ENCODE results near the gene AQP12A.

DNA sequence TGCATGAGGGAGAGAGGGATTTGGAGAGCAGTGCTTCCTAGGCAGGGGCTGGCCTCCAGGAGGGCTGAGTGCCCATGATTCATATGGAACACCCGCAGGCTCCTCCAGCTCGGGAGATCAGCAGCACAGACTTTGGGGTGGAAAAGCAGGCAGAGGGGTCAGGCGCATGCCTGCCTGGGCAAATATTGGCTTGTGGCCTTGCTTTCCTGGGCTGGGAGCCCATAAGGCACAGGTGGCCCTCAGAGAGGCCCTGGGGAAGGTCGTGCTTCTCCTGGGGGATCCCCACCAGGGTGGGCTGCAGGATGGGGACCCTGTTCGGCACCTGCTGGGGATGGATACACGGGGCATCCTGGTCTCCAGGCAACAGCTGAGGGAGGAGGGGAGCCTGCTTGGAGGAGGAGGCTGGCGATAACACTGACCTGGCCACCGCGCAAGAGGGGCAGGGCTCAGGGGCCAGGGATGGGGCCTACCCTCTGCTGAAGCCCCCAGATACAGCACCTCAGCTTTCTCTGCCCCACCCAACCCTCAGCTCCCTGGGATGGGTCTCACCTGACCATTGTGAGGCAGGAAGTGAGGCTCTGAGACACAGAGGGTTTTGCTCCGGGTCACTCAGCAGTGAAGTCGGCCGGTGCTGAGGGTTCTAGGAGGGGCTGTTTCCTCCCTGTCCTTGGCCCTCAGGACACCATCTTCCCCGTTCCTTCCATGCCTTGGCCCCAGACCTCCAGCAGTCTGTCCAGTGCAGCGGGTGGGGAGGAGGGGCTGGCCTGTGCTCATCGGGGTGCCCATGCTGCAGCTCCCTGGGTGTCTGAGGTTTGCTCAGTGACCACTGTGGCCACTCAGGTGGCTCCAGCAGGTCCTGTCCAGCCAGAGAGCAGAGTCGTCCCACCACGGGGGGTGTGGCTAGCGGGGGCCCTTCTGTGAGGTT, 12.0 kb downstream of the AQP12A start:
- TF ChIP-seq POLR2A (IDR thresholded peaks at IDR 0.05) = no peak
- TF ChIP-seq, protein P1, sequence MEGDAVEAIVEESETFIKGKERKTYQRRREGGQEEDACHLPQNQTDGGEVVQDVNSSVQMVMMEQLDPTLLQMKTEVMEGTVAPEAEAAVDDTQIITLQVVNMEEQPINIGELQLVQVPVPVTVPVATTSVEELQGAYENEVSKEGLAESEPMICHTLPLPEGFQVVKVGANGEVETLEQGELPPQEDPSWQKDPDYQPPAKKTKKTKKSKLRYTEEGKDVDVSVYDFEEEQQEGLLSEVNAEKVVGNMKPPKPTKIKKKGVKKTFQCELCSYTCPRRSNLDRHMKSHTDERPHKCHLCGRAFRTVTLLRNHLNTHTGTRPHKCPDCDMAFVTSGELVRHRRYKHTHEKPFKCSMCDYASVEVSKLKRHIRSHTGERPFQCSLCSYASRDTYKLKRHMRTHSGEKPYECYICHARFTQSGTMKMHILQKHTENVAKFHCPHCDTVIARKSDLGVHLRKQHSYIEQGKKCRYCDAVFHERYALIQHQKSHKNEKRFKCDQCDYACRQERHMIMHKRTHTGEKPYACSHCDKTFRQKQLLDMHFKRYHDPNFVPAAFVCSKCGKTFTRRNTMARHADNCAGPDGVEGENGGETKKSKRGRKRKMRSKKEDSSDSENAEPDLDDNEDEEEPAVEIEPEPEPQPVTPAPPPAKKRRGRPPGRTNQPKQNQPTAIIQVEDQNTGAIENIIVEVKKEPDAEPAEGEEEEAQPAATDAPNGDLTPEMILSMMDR (IDR thresholded peaks at IDR 0.05) = no peak

Data from heart left ventricle (tissue), 13 donors.